HCT116 (cell line): ENCODE data around the gene GRIA4. TPM values are rescaled to one million over a fixed set of nuclear protein-coding genes. Genes with fewer than 3 reads are reported as not detected.

ENCODE experiments used
- ATAC-seq: fragments of 200-7000 bp; cut with Tn5 transposase; 2 replicates; pipeline ENCODE4 v1.9.1; 2020; ENCODE audit warnings: mild to moderate bottlenecking, moderate library complexity
- BruUV-seq: library from RNA; stranded (reverse); fragments of 400-500 nt; replicated peaks from 2 replicates; lab custom pipeline; 2021; lab: Mats Ljungman, UMichigan
- CTCF ChIA-PET: fragments of 300-600 bp; sonication (Branson Sonifier 250); formaldehyde crosslinking; loops from one replicate; lab custom pipeline; 2021; ENCODE audit warnings: antibody characterized with exemption; lab: Charles Lee
- POLR2A ChIA-PET: fragments of 300-600, 350-600 bp; sonication (Branson Sonifier 250); formaldehyde crosslinking; loops from one replicate; lab custom pipeline; 2021; ENCODE audit warnings: antibody characterized with exemption; lab: Charles Lee
- RAD21 ChIA-PET, 2 experiments: fragments of 300-600 bp; sonication (Branson Sonifier 250); formaldehyde crosslinking; loops; one replicate each; lab custom pipeline; 2023; ENCODE audit warnings: low total read pairs in 2 of 2; ENCODE audit not compliant: uncharacterized antibody in 2 of 2, unreplicated experiment in 2 of 2, low non-redundant PET in 1 of 2; lab: Charles Lee
- DNase-seq: peaks from one replicate; pipeline ENCODE4 v3.0.0-alpha.2; 2010; ENCODE audit warnings: low read depth, low spot score
- H2AFZ ChIP-seq: fragments of 200-600 bp; shearing (Covaris generic), sonication (generic); 2 replicates; pipeline ENCODE4 v1.6.1; 2017; ENCODE audit warnings: low read depth, mixed run types, mixed read lengths, antibody characterized with exemption, low read length; ENCODE audit not compliant: poor library complexity, severe bottlenecking
- H3K27ac ChIP-seq: 2 replicates; pipeline ENCODE4 v1.5.1; 2012; ENCODE audit warnings: low read depth, low read length
- H3K27me3 ChIP-seq: fragments of 200-600 bp; sonication (generic); 2 replicates; pipeline ENCODE4 v1.6.1; 2016; ENCODE audit warnings: mixed run types, low read length, mixed read lengths; ENCODE audit not compliant: insufficient read depth
- H3K36me3 ChIP-seq, 2 experiments: fragments of 200-500 bp in 1 of 2; fragments of 200-600 bp in 1 of 2; sonication (Bioruptor generic) in 1 of 2; sonication (generic) in 1 of 2; 2 replicates each; pipeline versions ENCODE4 v1.5.1 to v1.6.1; 2014 to 2016; ENCODE audit warnings: low read length in 2 of 2, inconsistent platforms in 1 of 2, mixed read lengths in 1 of 2, mixed run types in 1 of 2; ENCODE audit not compliant: insufficient read depth in 2 of 2, control insufficient read depth in 1 of 2
- H3K4me1 ChIP-seq, 2 experiments: fragments of 200-600 bp in 1 of 2; sonication (generic) in 1 of 2; 2 replicates each; pipeline versions ENCODE4 v1.5.1 to v1.6.1; 2012 to 2017; ENCODE audit warnings: low read length in 2 of 2, inconsistent platforms in 1 of 2, mild to moderate bottlenecking in 1 of 2, mixed read lengths in 1 of 2, mixed run types in 1 of 2, moderate library complexity in 1 of 2; ENCODE audit not compliant: insufficient read depth in 2 of 2, control insufficient read depth in 1 of 2
- H3K4me2 ChIP-seq: fragments of 200-600 bp; sonication (generic); 2 replicates; pipeline ENCODE4 v1.6.1; 2017; ENCODE audit warnings: mixed run types, low read length, mixed read lengths
- H3K4me3 ChIP-seq, 2 experiments: fragments of 200-600 bp in 1 of 2; sonication (generic) in 1 of 2; replicated peaks in 1 of 2; 2 replicates each; pipeline ENCODE4 v1.5.1; 2011 to 2016; ENCODE audit warnings: low read length in 2 of 2, control low read depth in 1 of 2, low read depth in 1 of 2, mild to moderate bottlenecking in 1 of 2, mixed read lengths in 1 of 2, mixed run types in 1 of 2
- H3K79me2 ChIP-seq: fragments of 200-600 bp; sonication (generic); 2 replicates; pipeline ENCODE4 v1.6.1; 2017; ENCODE audit warnings: mild to moderate bottlenecking, mixed run types, low read length, moderate library complexity, mixed read lengths; ENCODE audit not compliant: insufficient read depth
- H3K9ac ChIP-seq: fragments of 200-600 bp; sonication (generic); 2 replicates; pipeline ENCODE4 v1.6.1; 2016; ENCODE audit warnings: low read length, mixed read lengths
- H3K9me2 ChIP-seq: fragments of 200-600 bp; sonication (generic), shearing (Covaris generic); 2 replicates; pipeline ENCODE4 v1.6.1; 2017; ENCODE audit warnings: mixed run types, mild to moderate bottlenecking, moderate library complexity; ENCODE audit not compliant: insufficient read depth
- H3K9me3 ChIP-seq, 2 experiments: fragments of 200-500 bp in 1 of 2; fragments of 200-600 bp in 1 of 2; sonication (Bioruptor generic) in 1 of 2; sonication (generic) in 1 of 2; 2 replicates each; pipeline ENCODE4 v1.6.1; 2014 to 2017; ENCODE audit warnings: low read length in 2 of 2, mixed read lengths in 2 of 2, inconsistent platforms in 1 of 2, low read depth in 1 of 2, mild to moderate bottlenecking in 1 of 2, mixed run types in 1 of 2, moderate library complexity in 1 of 2; ENCODE audit not compliant: control insufficient read depth in 1 of 2, insufficient read depth in 1 of 2
- H4K20me1 ChIP-seq: fragments of 200-600 bp; sonication (generic), shearing (Covaris generic); 2 replicates; pipeline ENCODE4 v1.6.1; 2017; ENCODE audit warnings: mixed run types, mild to moderate bottlenecking, moderate library complexity; ENCODE audit not compliant: insufficient read depth
- CBX3 ChIP-seq: IDR thresholded peaks from 2 replicates; pipeline ENCODE4 v1.6.1; 2012; ENCODE audit warnings: low read depth
- CEBPB ChIP-seq: IDR thresholded peaks from 2 replicates; pipeline ENCODE4 v1.6.1; 2012; ENCODE audit warnings: low read depth
- EGR1 ChIP-seq: IDR thresholded peaks from 2 replicates; pipeline ENCODE4 v1.6.1; 2012; ENCODE audit warnings: low read depth
- ELF1 ChIP-seq: IDR thresholded peaks from 2 replicates; pipeline ENCODE4 v1.6.1; 2012; ENCODE audit warnings: low read depth, borderline replicate concordance
- JUND ChIP-seq: IDR thresholded peaks from 2 replicates; pipeline ENCODE4 v1.6.1; 2012
- POLR2A ChIP-seq: IDR thresholded peaks from 2 replicates; pipeline ENCODE4 v1.7.0; 2011; ENCODE audit warnings: borderline replicate concordance; ENCODE audit not compliant: insufficient read depth, insufficient read length; ENCODE audit errors: extremely low read depth
- POLR2AphosphoS5 ChIP-seq: IDR thresholded peaks from 2 replicates; pipeline ENCODE4 v1.6.1; 2011; ENCODE audit warnings: mild to moderate bottlenecking, low read depth, low read length, moderate library complexity
- SP1 ChIP-seq: IDR thresholded peaks from 2 replicates; pipeline ENCODE4 v1.6.1; 2012; ENCODE audit warnings: low read depth
- SRF ChIP-seq: IDR thresholded peaks from 2 replicates; pipeline ENCODE4 v1.6.1; 2012; ENCODE audit warnings: low read depth
- ZFX ChIP-seq: fragments of 450-650 bp; IDR thresholded peaks from 2 replicates; pipeline ENCODE4 v1.6.1; 2017
- ZNF274 ChIP-seq: fragments of 200-500 bp; sonication (Bioruptor generic); IDR thresholded peaks from 2 replicates; pipeline ENCODE4 v1.6.1; 2014; ENCODE audit warnings: mild to moderate bottlenecking, low read depth, low read length, inconsistent platforms
- intact Hi-C: fragments of 100-400 bp; cut with micrococcal nuclease; formaldehyde crosslinking; loops from 2 replicates; pipeline ENCODE4 v1.10.0; 2022
- total RNA-seq: library from RNA; stranded (reverse); gene quantifications from one replicate; pipeline ENCODE4 v1.2.1, GENCODE V29; 2021; ENCODE audit not compliant: unreplicated experiment
- TF ChIP-seq, protein P1 (sequence below): IDR thresholded peaks from 2 replicates; pipeline ENCODE4 v1.6.1; 2012
- TF ChIP-seq, protein P2 (sequence below): IDR thresholded peaks from 2 replicates; pipeline ENCODE4 v1.6.1; 2012; ENCODE audit warnings: low read depth

GRIA4 gene
- total RNA-seq, 1 experiment from 2014 or later = not detected

DNA sequence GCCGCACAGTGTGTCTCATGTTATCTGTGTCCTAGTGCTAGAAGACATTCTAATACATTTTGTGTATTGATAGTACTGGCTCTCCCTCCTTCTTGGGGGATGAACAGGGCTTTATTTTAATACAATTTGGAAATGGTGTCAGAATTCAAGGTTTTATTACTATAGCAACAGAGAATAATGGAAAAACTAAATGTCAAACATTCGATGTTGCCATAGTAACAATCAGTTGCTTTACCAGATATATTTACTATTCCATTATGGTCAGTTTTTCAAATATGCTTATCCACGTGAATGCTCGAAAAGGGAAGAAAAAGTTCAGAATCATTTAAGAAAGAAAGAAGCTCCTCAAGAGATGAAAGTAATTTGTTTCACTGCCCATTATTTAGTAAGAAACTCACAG is 420.7 kb downstream of the GRIA4 start:
- H2AFZ ChIP-seq = no peak overlapping the region
- RAD21 ChIA-PET = no interaction called here

DNA sequence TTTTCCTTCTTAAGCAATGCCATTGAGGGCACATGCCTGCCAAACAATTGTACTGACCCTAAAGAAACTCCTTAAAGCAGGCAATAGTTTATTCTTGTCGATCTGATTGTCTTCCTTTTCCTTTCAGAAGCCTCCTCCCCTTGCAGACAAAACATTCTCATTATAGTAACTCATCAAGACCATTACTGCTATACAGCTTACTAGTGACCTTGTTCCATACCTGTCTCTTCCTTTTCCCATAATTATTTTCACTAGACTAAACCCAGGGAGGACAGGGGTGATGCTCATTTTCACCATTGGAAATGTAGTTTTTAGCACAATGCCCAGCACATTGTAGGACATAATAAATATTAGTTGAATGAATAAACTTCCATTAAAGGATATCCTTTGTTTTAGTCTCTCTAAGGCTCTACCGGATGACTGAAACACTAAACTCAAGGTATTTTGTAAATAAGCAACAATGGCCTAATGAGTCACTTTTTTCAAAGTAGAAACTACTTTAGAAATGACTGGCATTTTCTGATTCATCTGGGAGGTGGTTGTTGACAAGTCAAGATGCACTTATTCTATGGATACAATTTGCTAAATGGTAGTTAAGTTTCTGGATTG is 421.4 kb downstream of the GRIA4 start:
- POLR2A ChIA-PET = no interaction called here

More for the DNA sequence above, 420.7 kb downstream of the GRIA4 start:
- no peak for DNase-seq
- Histone ChIP-seq H3K36me3 (no peaks in the 10 kb centered on the region), H3K9me3 (no peaks in the 10 kb centered on the region), H3K27me3 (no peaks in the 10 kb centered on the region), H3K4me2 (no peak overlapping the region)
- BruUV-seq = no TSS peak
- intact Hi-C loops = no loop called here
- TF ChIP-seq ZFX (no peak), CEBPB (no peak), ZNF274 (no peak), SRF (no peak), SP1 (no peak), EGR1 (no peak), POLR2AphosphoS5 (no peak), ELF1 (no peak), POLR2A (no peak), CBX3 (no peak), JUND (no peak)
- TF ChIP-seq, protein P1, sequence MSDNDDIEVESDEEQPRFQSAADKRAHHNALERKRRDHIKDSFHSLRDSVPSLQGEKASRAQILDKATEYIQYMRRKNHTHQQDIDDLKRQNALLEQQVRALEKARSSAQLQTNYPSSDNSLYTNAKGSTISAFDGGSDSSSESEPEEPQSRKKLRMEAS = no peak
- TF ChIP-seq, all 23 proteins: peak for 0
- Histone ChIP-seq H3K9ac (no peak overlapping the region), H3K4me3 (no peak overlapping the region), H3K9me2 (no peaks in the 10 kb centered on the region), H3K27ac (no peak overlapping the region), H3K79me2 (no peaks in the 10 kb centered on the region), H4K20me1 (no peaks in the 10 kb centered on the region), H3K4me1 (no peaks in the 10 kb centered on the region)
- CTCF ChIA-PET = no interaction called here
- no peak for ATAC-seq
- POLR2A ChIA-PET = no interaction called here

More for the DNA sequence above, 421.4 kb downstream of the GRIA4 start:
- RAD21 ChIA-PET = no interaction called here
- Histone ChIP-seq H3K27me3 (no peaks in the 10 kb centered on the region), H3K4me2 (no peak overlapping the region), H3K36me3 (no peaks in the 10 kb centered on the region), H3K4me3 (no peak overlapping the region), H4K20me1 (no peaks in the 10 kb centered on the region), H3K9ac (no peak overlapping the region), H3K4me1 (no peaks in the 10 kb centered on the region), H3K27ac (no peak overlapping the region), H3K9me2 (no peaks in the 10 kb centered on the region), H2AFZ (no peak overlapping the region), H3K9me3 (no peaks in the 10 kb centered on the region), H3K79me2 (no peaks in the 10 kb centered on the region)
- ATAC-seq = no peak
- CTCF ChIA-PET = no interaction called here
- no peak for DNase-seq
- TF ChIP-seq ELF1 = no peak
- TF ChIP-seq, protein P2, sequence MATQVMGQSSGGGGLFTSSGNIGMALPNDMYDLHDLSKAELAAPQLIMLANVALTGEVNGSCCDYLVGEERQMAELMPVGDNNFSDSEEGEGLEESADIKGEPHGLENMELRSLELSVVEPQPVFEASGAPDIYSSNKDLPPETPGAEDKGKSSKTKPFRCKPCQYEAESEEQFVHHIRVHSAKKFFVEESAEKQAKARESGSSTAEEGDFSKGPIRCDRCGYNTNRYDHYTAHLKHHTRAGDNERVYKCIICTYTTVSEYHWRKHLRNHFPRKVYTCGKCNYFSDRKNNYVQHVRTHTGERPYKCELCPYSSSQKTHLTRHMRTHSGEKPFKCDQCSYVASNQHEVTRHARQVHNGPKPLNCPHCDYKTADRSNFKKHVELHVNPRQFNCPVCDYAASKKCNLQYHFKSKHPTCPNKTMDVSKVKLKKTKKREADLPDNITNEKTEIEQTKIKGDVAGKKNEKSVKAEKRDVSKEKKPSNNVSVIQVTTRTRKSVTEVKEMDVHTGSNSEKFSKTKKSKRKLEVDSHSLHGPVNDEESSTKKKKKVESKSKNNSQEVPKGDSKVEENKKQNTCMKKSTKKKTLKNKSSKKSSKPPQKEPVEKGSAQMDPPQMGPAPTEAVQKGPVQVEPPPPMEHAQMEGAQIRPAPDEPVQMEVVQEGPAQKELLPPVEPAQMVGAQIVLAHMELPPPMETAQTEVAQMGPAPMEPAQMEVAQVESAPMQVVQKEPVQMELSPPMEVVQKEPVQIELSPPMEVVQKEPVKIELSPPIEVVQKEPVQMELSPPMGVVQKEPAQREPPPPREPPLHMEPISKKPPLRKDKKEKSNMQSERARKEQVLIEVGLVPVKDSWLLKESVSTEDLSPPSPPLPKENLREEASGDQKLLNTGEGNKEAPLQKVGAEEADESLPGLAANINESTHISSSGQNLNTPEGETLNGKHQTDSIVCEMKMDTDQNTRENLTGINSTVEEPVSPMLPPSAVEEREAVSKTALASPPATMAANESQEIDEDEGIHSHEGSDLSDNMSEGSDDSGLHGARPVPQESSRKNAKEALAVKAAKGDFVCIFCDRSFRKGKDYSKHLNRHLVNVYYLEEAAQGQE = no peak
- no TSS peak for BruUV-seq
- intact Hi-C loops = no loop called here
